HG02610 (cell line): Measurements from ENCODE around the gene SMCO1.
"Not testable (repeated sequence)": the region's sequence is repeated elsewhere in the genome, so short reads cannot be mapped to it uniquely, and the experiment has no call there.

Experiments
- ATAC-seq: cut with Tn5 transposase; IDR thresholded peaks from one replicate; pipeline ENCODE4 v1.9.1; 2021; ENCODE audit warnings: mild to moderate bottlenecking, moderate library complexity; ENCODE audit not compliant: unreplicated experiment

Gene SMCO1, protein sequence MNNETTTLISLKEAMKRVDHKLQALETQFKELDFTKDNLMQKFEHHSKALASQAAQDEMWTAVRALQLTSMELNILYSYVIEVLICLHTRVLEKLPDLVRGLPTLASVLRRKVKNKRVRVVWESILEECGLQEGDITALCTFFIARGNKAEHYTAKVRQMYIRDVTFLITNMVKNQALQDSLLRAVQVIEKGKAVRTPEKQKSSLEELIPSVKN

GRCh38 chr3:196514913-196515621 lies at the start of gene SMCO1:
SMCO1 (minus strand) TSS chr3:196515346; CDS start chr3:196515209, 137 bp downstream.
- no peak for ATAC-seq

DNA sequence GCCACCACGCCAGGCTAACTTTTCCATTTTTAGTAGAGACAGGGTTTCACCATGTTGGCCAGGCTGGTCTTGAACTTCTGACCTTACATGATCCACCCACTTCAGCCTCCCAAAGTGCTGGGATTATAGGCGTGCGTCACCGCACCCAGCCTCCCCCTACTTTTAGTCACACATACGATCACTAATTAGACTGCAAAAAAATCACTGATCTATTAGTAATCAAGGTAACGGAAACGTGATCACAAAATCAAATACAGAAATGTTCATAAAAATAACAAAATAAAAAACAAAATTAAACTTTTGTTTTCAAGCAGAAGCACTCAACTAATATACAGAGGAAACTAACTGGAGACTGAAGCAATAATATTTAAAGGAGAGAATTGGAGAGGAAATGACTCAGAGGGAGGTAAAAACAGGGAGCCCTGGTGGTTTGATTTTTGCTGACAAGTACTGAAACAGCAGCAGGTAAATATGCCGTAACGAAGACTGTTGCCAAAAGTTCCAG lies 48.6 kb upstream of the SMCO1 start:
- ATAC-seq: no peak

DNA sequence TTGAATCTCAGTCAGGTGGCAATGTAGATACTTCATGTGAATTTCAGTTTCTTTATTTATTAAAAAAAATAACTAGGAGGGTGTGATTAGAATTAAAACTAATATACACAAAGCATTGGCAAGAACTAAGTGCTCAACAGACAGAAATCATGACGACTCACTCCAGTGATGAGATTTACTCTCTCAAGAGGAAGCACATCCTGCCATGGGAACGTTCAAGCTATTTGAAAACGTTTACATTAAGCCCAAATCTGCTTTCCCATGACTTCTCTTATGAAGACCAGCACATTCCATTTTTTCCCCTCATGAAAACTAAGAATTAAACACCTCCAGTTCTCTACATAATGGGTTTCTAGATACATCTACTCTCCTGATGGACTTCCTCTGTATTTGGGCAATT lies 44.7 kb upstream of the SMCO1 start:
- no peak for ATAC-seq

DNA sequence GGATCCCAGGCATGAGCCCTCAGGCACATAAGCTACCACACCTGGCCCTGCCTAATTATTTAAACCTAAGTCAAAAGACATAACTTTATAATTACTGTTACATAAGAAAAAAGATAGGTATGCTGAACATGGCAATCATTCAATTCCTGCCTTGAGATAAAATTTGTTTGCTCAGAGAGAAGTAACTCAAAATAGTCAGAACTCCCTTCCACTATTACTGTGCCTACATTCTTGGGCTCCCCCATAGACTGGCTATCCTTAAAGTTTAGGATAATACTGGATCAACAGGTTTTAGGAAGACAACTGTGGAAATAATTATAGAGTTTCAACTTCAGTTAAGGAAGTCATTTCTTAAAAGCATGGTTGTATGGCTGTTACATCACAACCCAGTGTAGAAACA lies 43.3 kb upstream of the SMCO1 start:
- no peak for ATAC-seq

DNA sequence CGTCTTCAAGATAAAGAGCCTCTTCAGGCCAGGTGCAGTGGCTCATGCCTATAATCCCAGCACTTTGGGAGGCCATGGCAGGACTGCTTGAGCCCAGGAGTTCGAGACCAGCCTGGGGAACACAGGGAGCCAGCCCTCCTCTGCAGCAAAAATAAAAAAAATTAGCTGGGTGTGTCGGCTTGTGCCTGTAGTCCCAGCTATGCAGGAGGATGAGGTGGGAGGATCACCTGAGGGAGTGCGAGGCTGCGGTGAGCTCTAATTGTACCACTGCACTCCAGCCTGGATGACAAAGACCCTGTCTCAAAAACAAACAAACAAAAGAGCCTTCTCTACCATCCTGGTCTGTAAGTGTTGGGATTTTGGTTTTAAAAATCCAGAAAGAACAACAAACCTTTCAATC lies 42.1 kb upstream of the SMCO1 start:
- no peak for ATAC-seq

GRCh38 chr3:196555295-196555694 lies 40.1 kb upstream of the SMCO1 start:
- no peak for ATAC-seq

- ATAC-seq: no peak
Measured at GRCh38 chr3:196554205-196554604, 39.1 kb upstream of the SMCO1 start.

- ATAC-seq: no peak
Measured at GRCh38 chr3:196553551-196553950, 38.4 kb upstream of the SMCO1 start.

DNA sequence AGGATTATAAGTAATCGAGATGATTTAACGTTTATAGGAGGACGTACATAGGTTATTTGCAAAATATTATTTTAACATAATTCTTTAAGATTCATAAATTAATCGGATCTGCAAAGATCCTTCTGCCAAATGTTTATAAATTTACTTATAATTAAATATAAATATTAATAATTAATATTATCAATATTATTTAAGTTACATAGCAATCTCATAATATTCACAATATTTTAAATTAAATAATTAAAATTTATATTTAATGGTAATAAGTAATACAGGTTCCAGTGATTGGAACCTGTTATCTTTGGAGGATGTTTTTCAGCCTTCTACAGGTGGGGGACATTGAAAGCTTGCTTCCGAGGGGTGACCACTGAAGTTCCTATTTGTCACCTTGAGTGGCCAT lies 37.1 kb upstream of the SMCO1 start:
- ATAC-seq: no peak

DNA sequence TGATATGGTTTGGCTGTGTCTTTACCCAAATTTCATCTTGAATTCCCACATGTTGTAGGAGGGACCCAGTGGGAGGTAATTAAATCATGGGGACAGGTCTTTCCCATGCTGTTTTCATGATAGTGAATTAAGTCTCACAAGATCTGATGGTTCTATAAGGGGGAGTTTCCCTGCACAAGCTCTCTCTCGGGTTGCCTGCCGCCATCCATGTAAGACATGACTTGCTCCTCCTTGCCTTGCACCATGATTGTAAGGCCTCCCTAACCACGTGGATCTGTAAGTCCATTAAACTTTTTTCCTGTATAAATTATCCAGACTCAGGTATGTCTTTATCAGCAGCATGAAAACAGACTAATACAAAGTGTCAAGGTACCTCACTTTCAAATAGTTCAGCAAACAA lies 35.0 kb upstream of the SMCO1 start:
- ATAC-seq: not testable (repeated sequence)

- ATAC-seq: not testable (repeated sequence)
Measured at GRCh38 chr3:196549312-196549711, 34.2 kb upstream of the SMCO1 start.

DNA sequence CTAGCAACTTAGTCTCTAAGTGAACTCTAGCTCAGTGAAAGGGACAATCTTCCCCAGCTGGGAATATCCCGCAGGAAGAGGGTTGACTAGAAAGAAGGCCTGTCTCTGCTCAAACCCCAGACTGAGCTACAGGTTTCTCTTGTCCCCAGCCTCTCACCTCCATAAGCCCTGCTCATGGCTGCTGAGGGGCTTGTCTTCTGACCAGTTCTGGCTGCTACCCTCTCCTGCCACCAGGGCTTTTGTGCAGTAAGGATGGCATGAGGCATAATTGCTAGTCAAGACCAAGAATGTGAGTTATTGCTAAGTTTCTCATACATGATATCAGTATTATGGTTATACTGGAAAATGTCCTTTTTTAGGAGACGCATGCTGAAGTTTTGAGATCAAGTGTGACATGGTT lies 31.9 kb upstream of the SMCO1 start:
- ATAC-seq: no peak

DNA sequence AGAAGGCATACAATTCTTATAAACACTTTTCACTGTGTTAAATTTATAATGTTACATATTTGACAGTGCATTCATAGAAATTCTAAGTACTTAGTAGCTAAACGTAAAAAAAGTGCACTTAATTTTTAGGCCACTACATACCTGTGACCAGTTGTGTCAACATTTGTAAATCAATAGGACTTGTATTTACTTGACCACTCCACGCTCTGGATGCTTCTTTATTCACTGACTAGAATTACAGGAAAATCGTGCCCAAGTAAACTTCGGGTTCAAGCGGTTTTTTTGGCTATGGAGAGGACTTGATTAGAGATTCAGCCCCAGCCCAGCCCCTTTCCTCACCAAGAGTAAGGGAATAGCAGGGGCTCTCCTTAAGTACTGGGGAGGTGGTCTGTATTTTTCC lies 31.4 kb upstream of the SMCO1 start:
- no peak for ATAC-seq

- ATAC-seq: no peak
Measured at GRCh38 chr3:196544491-196544992, 29.4 kb upstream of the SMCO1 start.

- ATAC-seq: no peak
Measured at GRCh38 chr3:196541684-196542445, 26.7 kb upstream of the SMCO1 start.

GRCh38 chr3:196537319-196537984 lies 22.3 kb upstream of the SMCO1 start:
- ATAC-seq: no peak

- ATAC-seq: no peak
Measured at GRCh38 chr3:196533260-196533681, 18.1 kb upstream of the SMCO1 start.

DNA sequence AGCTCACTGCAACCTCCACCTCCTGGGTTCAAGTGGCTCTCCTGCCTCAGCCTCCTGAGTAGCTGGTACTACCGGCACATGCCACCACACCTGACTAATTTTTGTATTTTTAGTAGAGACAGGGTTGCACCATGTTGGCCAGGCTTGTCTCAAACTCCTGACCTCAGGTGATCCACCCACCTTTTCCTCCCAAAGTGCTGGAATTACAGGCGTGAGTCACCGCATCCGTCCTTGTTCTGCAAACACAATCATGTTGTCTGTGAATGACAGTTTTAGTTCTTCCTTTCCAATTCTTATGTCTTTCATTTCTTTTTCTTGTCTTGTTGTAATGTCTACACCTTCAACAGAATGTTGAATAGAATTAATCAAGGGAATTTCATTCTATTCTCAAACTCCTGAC lies 16.3 kb upstream of the SMCO1 start:
- no peak for ATAC-seq

DNA sequence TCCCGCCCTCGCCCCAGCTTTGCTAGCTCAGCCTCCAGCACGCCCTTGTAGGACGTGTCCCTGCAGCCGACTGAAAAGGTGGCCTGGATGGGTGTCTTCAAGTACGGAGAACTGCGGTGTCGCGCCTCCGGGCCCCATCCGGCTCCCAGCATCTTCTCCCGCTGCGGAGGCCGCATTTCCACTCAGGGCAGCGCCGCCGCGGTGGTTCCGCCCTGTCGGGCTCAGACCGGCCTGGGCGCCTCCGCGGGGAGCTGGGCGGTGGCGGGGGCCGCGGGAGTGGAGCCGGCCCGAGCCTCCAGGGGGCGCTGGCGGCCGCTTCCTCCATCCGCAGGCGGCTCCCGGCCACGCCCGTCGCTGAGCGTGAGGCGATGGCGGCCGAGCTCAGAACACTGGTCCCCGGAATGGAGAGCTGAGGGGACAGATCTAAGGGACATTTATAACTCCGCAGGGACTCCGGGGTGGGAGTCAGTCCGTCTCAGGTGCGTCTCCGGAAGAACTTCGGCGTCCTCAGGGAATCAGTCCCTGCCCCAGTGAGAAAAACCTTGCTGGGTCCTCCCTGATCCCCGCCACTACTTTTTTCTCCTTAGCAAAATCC lies 13.6 kb upstream of the SMCO1 start:
- peak; percentile 82 for ATAC-seq

DNA sequence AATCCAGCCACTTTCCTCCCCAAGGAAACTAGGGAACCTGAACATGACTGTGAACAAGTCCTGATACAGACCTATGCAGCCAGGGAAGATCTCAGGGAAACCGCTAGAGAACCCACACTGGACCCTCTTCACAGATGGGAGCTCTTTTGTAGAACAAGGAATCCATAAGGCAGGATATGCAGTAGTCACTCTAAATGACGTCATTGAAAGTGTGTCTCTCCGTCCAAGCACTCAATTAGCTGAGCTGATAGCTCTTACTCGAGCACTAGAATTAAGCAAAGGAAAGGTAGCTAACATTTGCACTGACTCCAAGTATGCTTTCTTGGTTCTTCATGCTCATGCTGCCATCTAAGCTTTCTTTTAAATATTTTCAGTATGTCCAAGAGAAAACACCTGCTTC lies 10.0 kb upstream of the SMCO1 start:
- no peak for ATAC-seq

GRCh38 chr3:196524527-196524926 lies 9.4 kb upstream of the SMCO1 start:
- ATAC-seq: no peak
